K562 (cell line): ENCODE measurements around the gene MAGI1. TPM values are rescaled to one million over a fixed set of nuclear protein-coding genes. Genes with fewer than 3 reads are reported as not detected.

Source experiments
- ATAC-seq: fragments of 200-7000 bp; cut with Tn5 transposase; 3 replicates; pipeline ENCODE4 v1.9.1; 2020; ENCODE audit warnings: moderate library complexity
- BruUV-seq: library from RNA; stranded (reverse); fragments of 400-500 nt; replicated peaks from 2 replicates; lab custom pipeline; 2021; lab: Mats Ljungman, UMichigan
- CTCF ChIA-PET: fragments of 300-600 bp; formaldehyde crosslinking; extraction: SDS; loops from one replicate; lab custom pipeline; 2021; ENCODE audit warnings: low intra/inter-chr PET ratio; lab: Yijun Ruan, JAX
- POLR2A ChIA-PET: fragments of 300-600, 350-650 bp; sonication (Branson Sonifier 250); formaldehyde crosslinking; extraction: SDS; loops from one replicate; lab custom pipeline; 2021; ENCODE audit warnings: antibody characterized with exemption, inconsistent platforms; lab: Yijun Ruan, JAX
- DNase-seq, 4 experiments: peaks; one replicate each; pipeline versions ENCODE4 v3.0.0 to v3.0.0-alpha.2; 2011 to 2018; ENCODE audit warnings: low spot score in 3 of 4, mixed read lengths in 3 of 4; ENCODE audit errors: extremely low read depth in 1 of 4
- FAIRE-seq: peaks from 2 replicates; lab custom pipeline; 2011; peaks lifted over from hg19 to GRCh38; lab: Jason Lieb, UNC
- H2AFZ ChIP-seq: 2 replicates; pipeline ENCODE4 v1.6.0; 2011; ENCODE audit warnings: low read depth, low read length, control low read depth, inconsistent platforms
- H3K27ac ChIP-seq: fragments of 200-600 bp; 3 replicates; pipeline ENCODE4 v1.8.0; 2011; ENCODE audit warnings: low read depth, mild to moderate bottlenecking, control low read depth, inconsistent platforms, low read length, moderate library complexity, mixed read lengths; ENCODE audit errors: extremely low read depth
- H3K27me3 ChIP-seq, 2 experiments: fragments of 300-600 bp in 1 of 2; 2 replicates in 1 of 2; 3 replicates in 1 of 2; pipeline versions ENCODE4 v1.6.0 to v1.8.0; 2011; ENCODE audit warnings: inconsistent platforms in 2 of 2, low read length in 2 of 2, mild to moderate bottlenecking in 1 of 2, mixed read lengths in 1 of 2, moderate library complexity in 1 of 2; ENCODE audit not compliant: control insufficient read depth in 2 of 2, insufficient read depth in 2 of 2
- H3K36me3 ChIP-seq: fragments of 300-600 bp; 3 replicates; pipeline ENCODE4 v1.8.0; 2011; ENCODE audit warnings: mild to moderate bottlenecking, low read length, inconsistent platforms; ENCODE audit not compliant: control insufficient read depth, insufficient read depth
- H3K4me1 ChIP-seq, 2 experiments: fragments of 200-600 bp in 1 of 2; replicated peaks in 1 of 2; 2 replicates in 1 of 2; 3 replicates in 1 of 2; pipeline versions ENCODE4 v1.5.1 to v1.8.0; 2011; ENCODE audit warnings: inconsistent platforms in 2 of 2, low read length in 2 of 2, mild to moderate bottlenecking in 1 of 2, mixed read lengths in 1 of 2, moderate library complexity in 1 of 2; ENCODE audit not compliant: control insufficient read depth in 2 of 2, insufficient read depth in 2 of 2
- H3K4me2 ChIP-seq: 2 replicates; pipeline ENCODE4 v1.6.1; 2011; ENCODE audit warnings: low read length, control low read depth, inconsistent platforms, mixed read lengths; ENCODE audit not compliant: insufficient read depth
- H3K4me3 ChIP-seq: fragments of 200-600 bp; sonication (generic), shearing (Covaris generic); 2 replicates; pipeline ENCODE4 v1.5.1; 2016; ENCODE audit warnings: control low read depth, inconsistent platforms
- H3K79me2 ChIP-seq: fragments of 200-600 bp; 3 replicates; pipeline ENCODE4 v1.8.0; 2011; ENCODE audit warnings: low read length, inconsistent platforms; ENCODE audit not compliant: control insufficient read depth, insufficient read depth
- H3K9ac ChIP-seq, 2 experiments: 2 replicates each; pipeline versions ENCODE4 v1.6.0 to v1.6.1; 2011; ENCODE audit warnings: low read depth in 2 of 2, low read length in 2 of 2, control low read depth in 1 of 2, inconsistent platforms in 1 of 2, mild to moderate bottlenecking in 1 of 2, mixed read lengths in 1 of 2; ENCODE audit not compliant: insufficient read depth in 1 of 2
- H3K9me1 ChIP-seq: one replicate; pipeline ENCODE4 v1.6.0; 2011; ENCODE audit warnings: inconsistent platforms, mild to moderate bottlenecking, low read length, moderate library complexity; ENCODE audit not compliant: control insufficient read depth, insufficient read depth
- H3K9me3 ChIP-seq: replicated peaks from 2 replicates; pipeline ENCODE4 v1.5.1; 2011; ENCODE audit warnings: low read depth, low read length, inconsistent platforms; ENCODE audit not compliant: control insufficient read depth, insufficient read depth
- H4K20me1 ChIP-seq: replicated peaks from 2 replicates; pipeline ENCODE4 v1.6.1; 2011; ENCODE audit warnings: low read length, inconsistent platforms, mixed read lengths; ENCODE audit not compliant: control insufficient read depth, insufficient read depth
- ARID1B ChIP-seq: fragments of 450-650 bp; IDR thresholded peaks from 2 replicates; pipeline ENCODE4 v1.6.1; 2016; ENCODE audit warnings: antibody characterized with exemption, mild to moderate bottlenecking, inconsistent platforms
- CREB1 ChIP-seq, 2 experiments: sonication (generic) in 1 of 2; formaldehyde crosslinking in 1 of 2; IDR thresholded peaks; 2 replicates each; pipeline versions ENCODE4 v1.6.1 to v1.8.0; 2012 to 2022; ENCODE audit warnings: inconsistent platforms in 1 of 2, mild to moderate bottlenecking in 1 of 2, missing genetic modification reagents in 1 of 2, moderate library complexity in 1 of 2
- ZNF644 ChIP-seq: fragments of 200-800 bp; sonication (Bioruptor generic); IDR thresholded peaks from 2 replicates; pipeline ENCODE4 v1.6.1; 2016; ENCODE audit warnings: low read depth, missing genetic modification characterization, missing compliant biosample characterization
- WGBS: fragments of 100-300 bp; shearing (Covaris generic); methylation state at CpG from one replicate; pipeline ENCODE4 v1.1.6; 2016; ENCODE audit warnings: low coverage, mixed read lengths; ENCODE audit not compliant: insufficient coverage; ENCODE audit errors: missing lambda C conversion rate; 5-methylcytosine and 5-hydroxymethylcytosine counted together
- in situ Hi-C: fragments of 300-500 bp; cut with MboI; formaldehyde crosslinking; loops from 4 replicates; pipeline ENCODE4 v1.15.0; 2018; ENCODE audit warnings: inconsistent platforms, mixed read lengths
- intact Hi-C: fragments of 100-400 bp; cut with micrococcal nuclease; formaldehyde crosslinking; loops from 2 replicates; pipeline ENCODE4 v1.14.2; 2022
- polyA plus RNA-seq, 8 experiments: library from polyadenylated mRNA; depleted of rRNA in 4 of 8; stranded (reverse) in 5 of 8; unstranded in 3 of 8; fragments of >200 nt; fragmentation: Nextera tagmentation in 2 of 8; fragmentation: Illumina TruSeq in 1 of 8; extraction: Ambion mirVana in 2 of 8; extraction: Trizol in 1 of 8; gene quantifications; 2 replicates each; pipeline versions ENCODE4 v1.2.1 to v1.2.3, GENCODE V29; 2011 to 2014; ENCODE audit warnings: inconsistent platforms in 1 of 8, missing spikeins in 1 of 8
- total RNA-seq, 7 experiments: library from RNA; depleted of rRNA in 6 of 7; stranded (reverse); fragments of >200 nt in 6 of 7; fragmentation: Illumina TruSeq in 2 of 7; extraction: Trizol in 2 of 7; gene quantifications; 2 replicates each; pipeline versions ENCODE4 v1.2.1 to v1.2.3, GENCODE V29; 2011 to 2021; ENCODE audit warnings: low replicate concordance in 1 of 7

Gene MAGI1
- total and polyA plus RNA-seq, 9 of the 15 experiments (the other 6 are each of a cell fraction or from before 2014, with no cell fraction given) = 7.8 to 59.4 (median 43.2) TPM

DNA sequence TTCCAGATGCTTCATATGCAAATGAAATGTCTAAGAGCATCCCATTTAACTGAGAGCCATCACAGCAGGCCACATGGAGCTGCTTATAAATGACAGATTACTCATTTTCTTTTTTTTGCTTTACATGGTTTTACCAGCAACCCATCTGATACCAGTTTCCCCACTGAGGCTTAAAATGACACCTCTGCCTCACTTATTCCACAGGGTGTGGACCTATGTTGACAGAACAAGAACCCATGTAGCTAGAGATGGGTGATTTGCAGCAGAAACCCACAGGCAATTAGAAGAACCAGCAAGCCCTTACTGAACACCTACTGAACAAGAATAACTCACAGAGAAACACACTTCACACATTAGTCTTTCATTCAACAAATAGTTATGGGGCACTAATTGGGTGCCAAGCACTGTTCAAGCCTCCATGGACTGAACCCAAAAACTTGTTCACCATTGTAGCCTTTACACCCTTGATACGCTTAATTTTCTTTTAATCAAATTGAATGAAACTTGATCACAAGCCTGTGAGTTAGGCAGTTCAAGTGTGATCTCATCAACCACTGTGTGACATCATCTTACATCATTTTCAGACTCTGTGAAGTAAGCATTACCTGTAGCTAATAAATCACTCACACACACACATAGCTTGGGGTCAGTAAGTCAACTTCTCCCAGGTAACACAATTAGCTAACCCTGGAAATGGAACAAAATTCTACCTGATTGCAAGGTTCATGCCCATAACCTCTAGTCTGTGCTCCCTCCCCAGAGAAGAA, 45.4 kb downstream of the MAGI1 start:
- H3K36me3 ChIP-seq = no peaks in the 10 kb centered on the region
- H3K4me1 ChIP-seq = no peaks in the 10 kb centered on the region
- H2AFZ ChIP-seq = no peak overlapping the region
- in situ Hi-C loops (no loop called here), intact Hi-C loops (no loop called here)
- no peak overlapping the region for H3K27ac ChIP-seq
- H3K9me3 ChIP-seq = no peaks in the 10 kb centered on the region
- H3K4me3 ChIP-seq = no peak overlapping the region
- no peaks in the 10 kb centered on the region for H3K27me3 ChIP-seq
- no peaks in the 10 kb centered on the region for H3K79me2 ChIP-seq
- H3K4me2 ChIP-seq = no peak overlapping the region
- no peak for DNase-seq
- ChIA-PET CTCF (no interaction called here), POLR2A (interaction anchor here (0.6 to 0.7 kb wide), 2 partner anchors 168 to 376 kb away, joined by 3 read pairs; no protein-coding TSS in a partner anchor)
- BruUV-seq = no TSS peak
- no peak for ATAC-seq
- H3K9ac ChIP-seq = no peak overlapping the region
- 0% methylated on average over 1 of the region's 1 CpG for WGBS
- no peak for TF ChIP-seq ARID1B
- TF ChIP-seq CREB1 (IDR thresholded peaks at IDR 0.05) = peak; percentile 24; the same call in 1 of the 2 replicates
- no peak for TF ChIP-seq CREB1 (CRISPR knock-in tag; IDR thresholded peaks at IDR 0.05)
- FAIRE-seq = no peak
- H4K20me1 ChIP-seq = no peaks in the 10 kb centered on the region
- no peaks in the 10 kb centered on the region for H3K9me1 ChIP-seq

DNA sequence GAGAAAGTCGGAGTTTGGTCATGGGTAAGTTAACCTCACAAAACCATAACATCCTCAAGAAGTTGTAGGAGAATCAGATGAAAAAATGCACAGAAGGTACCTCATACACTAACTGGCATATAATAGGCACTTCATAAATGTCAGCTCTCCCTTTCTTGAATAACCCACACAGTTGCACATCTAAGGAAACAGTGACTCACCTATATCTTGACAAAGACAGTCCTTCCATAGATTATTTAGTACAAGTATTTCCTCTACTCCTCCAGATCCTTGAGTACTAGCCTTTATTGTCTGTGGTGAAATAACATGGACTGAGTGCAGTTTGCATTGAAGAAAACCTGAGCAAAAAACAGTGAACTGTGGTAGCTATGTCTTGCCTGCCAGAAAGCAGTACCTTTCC, 46.6 kb downstream of the MAGI1 start:
- WGBS = 0% methylated on average over 1 of the region's 1 CpG
- Histone ChIP-seq H3K4me3 (no peak overlapping the region), H3K9me1 (no peaks in the 10 kb centered on the region), H3K9me3 (no peaks in the 10 kb centered on the region), H4K20me1 (no peaks in the 10 kb centered on the region), H3K36me3 (no peaks in the 10 kb centered on the region), H3K4me1 (no peaks in the 10 kb centered on the region), H3K9ac (no peak overlapping the region), H3K27me3 (no peaks in the 10 kb centered on the region), H3K4me2 (no peak overlapping the region), H2AFZ (no peak overlapping the region), H3K79me2 (no peaks in the 10 kb centered on the region), H3K27ac (no peak overlapping the region)
- CTCF ChIA-PET = no interaction called here
- DNase-seq (no peak), FAIRE-seq (no peak), ATAC-seq (no peak)
- intact Hi-C loops (no loop called here), in situ Hi-C loops (no loop called here)
- POLR2A ChIA-PET = no interaction called here
- no TSS peak for BruUV-seq
- TF ChIP-seq ZNF644 (tag) = no peak
